MM.1S (cell line): Measurements from ENCODE around the gene FGF4.

Source experiments
- DNase-seq: peaks from one replicate; pipeline ENCODE4 v3.0.0-alpha.2; 2015
- H2AFZ ChIP-seq: fragments of 300-600 bp; sonication (generic); 2 replicates; pipeline ENCODE4 v1.6.0; 2016; ENCODE audit warnings: antibody characterized with exemption, low read length
- H3F3A ChIP-seq: fragments of 300-600 bp; sonication (generic); 2 replicates; pipeline ENCODE4 v1.6.1; 2016; ENCODE audit warnings: mild to moderate bottlenecking, antibody characterized with exemption, low read length, moderate library complexity, mixed read lengths; ENCODE audit not compliant: insufficient read depth
- H3K27ac ChIP-seq: fragments of 300-600 bp; sonication (generic); 2 replicates; pipeline ENCODE4 v1.5.1; 2016; ENCODE audit warnings: mild to moderate bottlenecking, low read length
- H3K27me3 ChIP-seq: fragments of 300-600 bp; sonication (generic); replicated peaks from 2 replicates; pipeline ENCODE4 v1.6.0; 2016; ENCODE audit warnings: low read length; ENCODE audit not compliant: insufficient read depth
- H3K36me3 ChIP-seq: fragments of 300-600 bp; sonication (generic); replicated peaks from 2 replicates; pipeline ENCODE4 v1.6.1; 2016; ENCODE audit warnings: mild to moderate bottlenecking, low read length, mixed read lengths; ENCODE audit not compliant: insufficient read depth
- H3K4me1 ChIP-seq: fragments of 300-600 bp; sonication (generic); 2 replicates; pipeline ENCODE4 v1.6.1; 2016; ENCODE audit warnings: low read length, mixed read lengths
- H3K4me2 ChIP-seq: fragments of 300-600 bp; sonication (generic); 2 replicates; pipeline ENCODE4 v1.6.0; 2016; ENCODE audit warnings: low read depth, low read length
- H3K4me3 ChIP-seq: fragments of 300-600 bp; sonication (generic); 2 replicates; pipeline ENCODE4 v1.5.1; 2016; ENCODE audit warnings: low read length, mixed read lengths
- H3K79me2 ChIP-seq: fragments of 300-600 bp; sonication (generic); 2 replicates; pipeline ENCODE4 v1.6.1; 2016; ENCODE audit warnings: mixed run types, low read length, mixed read lengths
- H3K9ac ChIP-seq: fragments of 300-600 bp; sonication (generic); 2 replicates; pipeline ENCODE4 v1.6.1; 2016; ENCODE audit warnings: low read length, mixed read lengths
- H3K9me2 ChIP-seq: fragments of 300-600 bp; sonication (generic); replicated peaks from 2 replicates; pipeline ENCODE4 v1.6.1; 2016; ENCODE audit warnings: mild to moderate bottlenecking, low read length, mixed read lengths; ENCODE audit not compliant: insufficient read depth
- H3K9me3 ChIP-seq: fragments of 300-600 bp; sonication (generic); replicated peaks from 2 replicates; pipeline ENCODE4 v1.6.1; 2016; ENCODE audit warnings: mild to moderate bottlenecking, low read length, mixed read lengths; ENCODE audit not compliant: insufficient read depth
- H4K20me1 ChIP-seq: fragments of 300-600 bp; sonication (generic); 2 replicates; pipeline ENCODE4 v1.6.1; 2016; ENCODE audit warnings: mild to moderate bottlenecking, low read length, moderate library complexity, mixed read lengths; ENCODE audit not compliant: insufficient read depth
- CTCF ChIP-seq: fragments of 300-600 bp; sonication (generic); IDR thresholded peaks from 2 replicates; pipeline ENCODE4 v1.5.1; 2016; ENCODE audit warnings: antibody characterized with exemption, low read length, mixed read lengths
- EZH2 ChIP-seq: fragments of 300-600 bp; sonication (generic); optimal IDR thresholded peaks from 2 replicates; pipeline ENCODE3; 2017; ENCODE audit warnings: low read depth, mild to moderate bottlenecking, antibody characterized with exemption, low read length, mixed read lengths
- EZH2phosphoT487 ChIP-seq: fragments of 300-600 bp; sonication (generic); IDR thresholded peaks from 2 replicates; pipeline ENCODE4 v1.6.1; 2018; ENCODE audit warnings: antibody characterized with exemption, low read length

FGF4 gene

GRCh38 chr11:69746752-69747742 is 28.1 kb downstream of the FGF4 start:
- Histone ChIP-seq H3K27ac (no peak overlapping the region), H3K79me2 (no peaks in the 10 kb centered on the region), H3K9me2 (no peaks in the 10 kb centered on the region), H3K4me3 (no peak overlapping the region), H2AFZ (no peak overlapping the region), H3K4me2 (no peak overlapping the region), H3K9me3 (no peaks in the 10 kb centered on the region), H3K27me3 (peaks cover 80% of the 10 kb centered on the region), H4K20me1 (no peaks in the 10 kb centered on the region), H3F3A (no peaks in the 10 kb centered on the region), H3K36me3 (no peaks in the 10 kb centered on the region), H3K4me1 (no peaks in the 10 kb centered on the region), H3K9ac (no peak overlapping the region)
- TF ChIP-seq EZH2 = no peak
- no peak for TF ChIP-seq CTCF
- no peak for TF ChIP-seq EZH2phosphoT487
- DNase-seq = no peak

- Histone ChIP-seq H3K79me2 (no peaks in the 10 kb centered on the region), H3K9me3 (no peaks in the 10 kb centered on the region), H3K36me3 (no peaks in the 10 kb centered on the region), H3F3A (no peaks in the 10 kb centered on the region), H3K4me2 (no peak overlapping the region), H3K9me2 (no peaks in the 10 kb centered on the region), H3K4me1 (no peaks in the 10 kb centered on the region), H3K9ac (no peak overlapping the region), H4K20me1 (no peaks in the 10 kb centered on the region), H3K27ac (no peak overlapping the region), H3K27me3 (peaks cover 89% of the 10 kb centered on the region), H3K4me3 (no peak overlapping the region), H2AFZ (no peak overlapping the region)
- no peak for DNase-seq
- no peak for TF ChIP-seq CTCF
- no peak for TF ChIP-seq EZH2
- TF ChIP-seq EZH2phosphoT487 = no peak
These were observed 29.0 kb downstream of the FGF4 start for GRCh38 chr11:69746140-69746539.

DNA sequence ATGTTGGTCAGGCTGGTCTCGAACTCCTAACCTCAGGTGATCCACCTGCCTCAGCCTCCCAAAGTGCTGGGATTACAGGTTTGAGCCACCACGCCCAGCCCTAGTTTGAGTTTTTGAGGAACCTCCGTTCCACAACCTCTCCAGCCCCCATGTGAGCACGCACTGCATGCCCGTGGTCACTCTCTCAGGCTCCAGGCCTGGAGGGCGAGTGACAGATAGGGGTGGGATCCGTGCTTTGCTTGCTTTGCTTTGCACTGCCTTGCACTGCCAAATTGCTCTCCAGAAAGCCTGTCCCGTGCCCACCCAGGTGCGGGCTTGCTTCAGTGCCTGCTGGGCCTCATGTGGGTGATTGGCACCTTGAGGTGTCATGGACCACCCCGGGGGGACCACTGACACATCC is 29.9 kb downstream of the FGF4 start:
- no peaks in the 10 kb centered on the region for H3K4me1 ChIP-seq
- no peaks in the 10 kb centered on the region for H3F3A ChIP-seq
- no peaks in the 10 kb centered on the region for H3K79me2 ChIP-seq
- no peaks in the 10 kb centered on the region for H3K9me2 ChIP-seq
- H3K27me3 ChIP-seq = peaks cover 89% of the 10 kb centered on the region
- no peak overlapping the region for H3K9ac ChIP-seq
- no peak overlapping the region for H2AFZ ChIP-seq
- TF ChIP-seq EZH2 (no peak), CTCF (no peak), EZH2phosphoT487 (no peak)
- DNase-seq = no peak
- H3K36me3 ChIP-seq = no peaks in the 10 kb centered on the region
- H3K4me2 ChIP-seq = no peak overlapping the region
- no peak overlapping the region for H3K27ac ChIP-seq
- no peak overlapping the region for H3K4me3 ChIP-seq
- no peaks in the 10 kb centered on the region for H4K20me1 ChIP-seq
- H3K9me3 ChIP-seq = no peaks in the 10 kb centered on the region
